H1 (cell line): ENCODE data around the gene CHD5.

ENCODE experiments used
- CBX5 ChIP-seq: fragments of 300-800, 300-1000 bp; sonication (generic); IDR thresholded peaks from 2 replicates; pipeline ENCODE4 v1.7.1; 2016; ENCODE audit warnings: antibody characterized with exemption, low read length, low read depth
- CHD2 ChIP-seq: IDR thresholded peaks from 2 replicates; pipeline ENCODE4 v1.6.1; 2012; ENCODE audit warnings: low read length, improper control_type of control experiment
- CTCF ChIP-seq, 3 experiments: IDR thresholded peaks; 1 replicate in 2 of 3; 2 replicates in 1 of 3; pipeline versions ENCODE4 v1.5.1 to v1.6.1; 2011; ENCODE audit warnings: low read length in 3 of 3, mild to moderate bottlenecking in 3 of 3, inconsistent platforms in 2 of 3, low read depth in 1 of 3, moderate library complexity in 1 of 3; ENCODE audit not compliant: insufficient read depth in 1 of 3; ENCODE audit errors: control extremely low read depth in 1 of 3
- EZH2 ChIP-seq: fragments of 200-600 bp; sonication (generic); IDR thresholded peaks from 2 replicates; pipeline ENCODE4 v1.7.1; 2012; ENCODE audit warnings: low read depth, mild to moderate bottlenecking, moderate library complexity, low read length, inconsistent platforms; ENCODE audit not compliant: severe bottlenecking
- GABPA ChIP-seq: IDR thresholded peaks from 2 replicates; pipeline ENCODE4 v1.6.1; 2011; ENCODE audit warnings: mild to moderate bottlenecking, low read length, moderate library complexity, borderline replicate concordance; ENCODE audit not compliant: insufficient read depth
- POLR2A ChIP-seq, 2 experiments: IDR thresholded peaks; 1 replicate in 1 of 2; 2 replicates in 1 of 2; pipeline ENCODE4 v1.6.1; 2011; ENCODE audit warnings: low read depth in 2 of 2, low read length in 2 of 2, mild to moderate bottlenecking in 2 of 2; ENCODE audit errors: control extremely low read depth in 1 of 2
- RAD21 ChIP-seq, 2 experiments: IDR thresholded peaks in 1 of 2; conservative IDR thresholded peaks in 1 of 2; 2 replicates each; pipeline ENCODE4 v1.6.1; 2011; ENCODE audit warnings: low read depth in 2 of 2, low read length in 2 of 2, improper control_type of control experiment in 1 of 2, inconsistent platforms in 1 of 2, mild to moderate bottlenecking in 1 of 2, moderate library complexity in 1 of 2
- SIN3A ChIP-seq, 2 experiments: IDR thresholded peaks in 1 of 2; conservative IDR thresholded peaks in 1 of 2; 2 replicates each; pipeline ENCODE4 v1.6.1; 2011 to 2012; ENCODE audit warnings: low read length in 2 of 2, improper control_type of control experiment in 1 of 2, low read depth in 1 of 2, mild to moderate bottlenecking in 1 of 2
- SIRT6 ChIP-seq: IDR thresholded peaks from one replicate; pipeline ENCODE4 v1.7.1; 2012; ENCODE audit warnings: low read length, inconsistent platforms
- SUZ12 ChIP-seq: fragments of 200-600 bp; sonication (generic); IDR thresholded peaks from 2 replicates; pipeline ENCODE4 v1.6.1; 2012; ENCODE audit warnings: mild to moderate bottlenecking, inconsistent platforms, low read length, moderate library complexity, mixed read lengths
- TF ChIP-seq, protein P1 (sequence below): IDR thresholded peaks from 2 replicates; pipeline ENCODE4 v1.6.1; 2011; ENCODE audit warnings: low read length, improper control_type of control experiment

DNA sequence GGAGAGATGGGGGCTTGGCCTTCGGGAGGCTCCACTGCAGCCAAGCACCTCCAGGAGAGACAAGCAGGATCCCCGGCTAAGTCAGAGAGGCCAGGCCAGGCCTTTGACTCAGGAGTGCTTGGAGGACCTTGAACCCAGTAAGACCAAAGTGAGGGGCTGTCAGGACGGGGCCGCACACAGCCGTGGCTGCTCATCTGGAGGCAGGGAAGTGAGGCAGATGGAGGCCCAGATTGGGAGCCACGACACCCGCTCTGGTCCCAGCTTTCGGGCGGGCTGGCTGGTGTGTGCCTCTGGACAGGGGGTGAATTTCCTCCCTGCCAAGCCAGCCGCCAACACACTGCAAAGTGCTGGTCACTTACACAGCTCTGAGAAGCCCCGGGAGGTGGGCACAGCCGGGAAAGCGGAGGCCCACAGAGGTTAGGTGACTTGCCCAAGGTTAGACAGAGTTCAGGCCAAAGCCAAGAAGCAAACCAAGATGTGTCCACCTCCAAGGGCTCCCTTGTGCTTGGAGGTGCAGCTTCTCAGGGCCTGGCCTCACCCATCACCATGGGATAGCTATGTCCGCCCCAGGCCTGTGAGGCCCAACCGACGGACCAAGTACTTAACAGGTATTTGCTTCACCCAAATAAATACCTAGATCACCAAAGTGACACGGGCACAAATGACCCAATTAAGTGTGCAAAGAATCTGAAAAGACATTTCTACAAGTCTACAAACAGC, 58.3 kb downstream of the CHD5 start:
- TF ChIP-seq CHD2 (no peak), CTCF (IDR thresholded peaks at IDR 0.05; ENCODE audit: control extremely low read depth in 1 of 3, insufficient read depth in 1 of 3, low read depth in 1 of 3, low read length in 3 of 3) (no peak), POLR2A (IDR thresholded peaks at IDR 0.05; ENCODE audit: control extremely low read depth in 1 of 2, low read depth in 2 of 2, low read length in 2 of 2) (no peak), SIN3A (conservative IDR thresholded peaks at IDR 0.05 in 1 of 2, IDR thresholded peaks at IDR 0.05 in 1 of 2; ENCODE audit: low read depth in 1 of 2, low read length in 2 of 2) (no peak), CBX5 (no peak), RAD21 (IDR thresholded peaks at IDR 0.05 in 1 of 2, conservative IDR thresholded peaks at IDR 0.05 in 1 of 2; ENCODE audit: low read depth in 2 of 2, low read length in 2 of 2) (no peak), SIRT6 (no peak), GABPA (no peak), EZH2 (no peak), SUZ12 (no peak)
- TF ChIP-seq, protein P1, sequence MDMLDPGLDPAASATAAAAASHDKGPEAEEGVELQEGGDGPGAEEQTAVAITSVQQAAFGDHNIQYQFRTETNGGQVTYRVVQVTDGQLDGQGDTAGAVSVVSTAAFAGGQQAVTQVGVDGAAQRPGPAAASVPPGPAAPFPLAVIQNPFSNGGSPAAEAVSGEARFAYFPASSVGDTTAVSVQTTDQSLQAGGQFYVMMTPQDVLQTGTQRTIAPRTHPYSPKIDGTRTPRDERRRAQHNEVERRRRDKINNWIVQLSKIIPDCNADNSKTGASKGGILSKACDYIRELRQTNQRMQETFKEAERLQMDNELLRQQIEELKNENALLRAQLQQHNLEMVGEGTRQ, result no peak
